Activated T-helper 1 cell treated with anti-CD3 and anti-CD28 coated beads, Interleukin-2, amount 50 U/mL, for 16 hours (primary cell): ENCODE measurements around the gene CCDC122.

Source experiments
- DNase-seq, 2 donors: peaks; one replicate each; pipeline ENCODE4 v3.0.0-alpha.2; 2020; ENCODE audit warnings: low read depth in 1 of 2, low spot score in 1 of 2

The CCDC122 gene

DNA sequence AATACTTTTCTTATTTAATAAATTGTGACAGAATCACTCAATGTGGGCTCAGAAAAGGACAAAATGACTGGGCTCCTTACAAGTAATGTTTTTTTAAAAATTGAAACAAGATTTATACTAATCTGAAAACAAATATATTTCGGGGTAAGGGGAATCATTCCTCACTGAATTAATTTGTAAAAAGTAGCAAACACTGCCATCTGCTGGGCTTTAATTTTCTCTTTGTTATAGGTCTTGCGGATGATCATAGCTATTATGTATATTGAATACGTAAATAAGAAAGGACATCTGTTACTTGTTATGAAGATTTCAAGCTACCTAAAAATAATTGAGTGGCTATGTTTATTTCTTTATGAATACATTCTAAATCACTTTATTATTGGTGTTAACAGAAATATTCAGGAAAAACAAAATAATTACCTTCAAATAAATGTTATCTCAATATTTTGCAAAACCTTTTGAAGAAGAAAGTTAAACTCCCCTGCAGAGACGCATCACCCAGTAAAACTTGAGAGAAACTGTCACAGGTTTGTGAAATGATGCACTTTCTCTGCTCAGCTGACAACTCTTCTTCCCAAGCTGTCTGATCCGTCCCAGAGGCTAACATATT lies 75.0 kb downstream of the CCDC122 start:
- DNase-seq, result no peak

DNA sequence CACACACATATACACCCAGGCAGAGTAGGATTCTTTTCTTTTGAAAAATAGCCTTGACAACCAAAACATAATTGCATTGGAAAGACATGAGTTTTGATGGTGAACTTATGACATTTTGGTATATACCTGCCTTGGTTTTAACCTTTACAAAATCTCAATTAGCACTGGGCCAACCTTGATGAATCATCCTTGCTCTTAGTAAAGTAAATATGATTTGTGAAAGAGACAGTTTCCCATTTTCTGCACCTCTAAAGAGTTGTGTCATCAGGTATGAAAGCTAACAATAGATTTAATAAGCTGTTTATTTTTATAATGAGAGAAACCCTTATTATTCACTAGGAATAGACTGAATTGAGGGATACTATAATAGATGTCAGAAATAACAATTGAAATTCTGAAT lies 77.0 kb downstream of the CCDC122 start:
- no peak for DNase-seq

DNA sequence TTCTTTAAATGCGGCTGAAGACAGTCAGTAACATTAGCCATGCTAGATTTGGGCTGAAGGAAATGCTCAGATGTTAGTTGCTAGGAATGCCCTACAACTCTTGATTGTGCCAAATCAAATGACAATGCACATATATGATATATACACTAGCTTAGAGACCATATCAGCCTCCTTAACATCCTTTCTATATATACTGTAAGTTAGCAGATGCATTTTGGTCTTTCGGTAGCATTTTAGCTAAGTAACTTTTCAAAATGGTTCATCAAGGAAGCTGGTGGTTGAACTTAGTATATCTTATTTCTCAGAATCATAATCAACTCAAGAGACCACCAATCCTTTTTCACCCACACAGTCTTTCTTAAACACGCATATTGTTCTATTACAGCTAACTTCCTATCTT lies 78.7 kb downstream of the CCDC122 start:
- DNase-seq, result no peak

DNA sequence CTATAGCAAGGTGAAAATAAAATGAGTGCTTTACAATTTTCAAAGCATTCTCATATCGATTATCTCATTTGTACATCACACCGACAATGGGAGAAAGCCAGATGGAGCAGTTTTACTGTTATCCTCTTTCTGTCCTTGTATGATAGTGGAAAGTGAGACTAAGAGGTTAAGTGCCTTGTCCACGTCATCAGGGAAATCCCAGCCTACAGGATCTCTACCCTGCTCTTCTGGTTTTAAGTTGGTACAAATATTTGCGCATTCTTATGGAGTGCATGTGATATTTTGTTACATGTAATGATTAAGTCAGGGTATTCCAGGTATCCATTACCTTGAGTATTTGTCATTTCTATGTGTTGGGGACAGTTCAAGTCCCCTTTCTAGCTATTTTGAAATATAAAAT lies 80.3 kb downstream of the CCDC122 start:
- DNase-seq, result no peak

DNA sequence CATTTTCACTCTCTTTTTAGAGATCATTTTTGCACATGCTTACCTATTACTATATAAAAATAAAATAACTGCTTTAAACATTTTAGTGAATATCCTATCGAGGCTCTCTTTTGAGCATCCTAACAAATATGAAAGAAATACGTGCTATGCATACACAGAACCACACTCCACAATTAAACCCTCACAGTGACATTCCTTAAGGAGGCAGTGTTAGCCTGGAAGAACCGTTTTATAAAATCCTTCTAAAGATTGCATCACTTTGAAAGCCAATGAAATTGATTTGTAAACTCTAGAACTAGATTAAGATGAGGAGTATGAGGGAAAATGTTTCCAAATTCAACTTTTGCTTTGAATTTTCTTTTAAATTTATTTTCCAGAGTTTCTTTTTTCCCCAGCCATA lies 81.7 kb downstream of the CCDC122 start:
- no peak for DNase-seq

DNA sequence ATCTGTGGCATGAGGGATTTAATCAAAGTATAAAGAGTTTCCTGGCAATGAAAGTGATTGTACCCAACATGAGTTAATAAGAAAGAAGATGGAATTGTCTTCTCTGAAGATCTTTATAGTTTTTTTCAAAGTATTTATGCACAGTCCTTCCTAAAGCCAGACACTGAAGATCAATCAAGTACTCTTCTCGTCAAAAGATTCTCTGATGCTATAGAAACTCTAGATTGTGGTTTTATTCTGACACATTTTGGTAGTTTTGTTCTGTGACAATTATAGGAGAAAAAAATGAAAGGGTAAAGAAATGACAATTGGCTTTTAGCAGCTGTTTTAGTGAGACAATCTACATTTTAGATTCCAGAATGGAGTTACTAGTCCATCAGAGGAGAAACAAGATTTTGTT lies 82.4 kb downstream of the CCDC122 start:
- no peak for DNase-seq

DNA sequence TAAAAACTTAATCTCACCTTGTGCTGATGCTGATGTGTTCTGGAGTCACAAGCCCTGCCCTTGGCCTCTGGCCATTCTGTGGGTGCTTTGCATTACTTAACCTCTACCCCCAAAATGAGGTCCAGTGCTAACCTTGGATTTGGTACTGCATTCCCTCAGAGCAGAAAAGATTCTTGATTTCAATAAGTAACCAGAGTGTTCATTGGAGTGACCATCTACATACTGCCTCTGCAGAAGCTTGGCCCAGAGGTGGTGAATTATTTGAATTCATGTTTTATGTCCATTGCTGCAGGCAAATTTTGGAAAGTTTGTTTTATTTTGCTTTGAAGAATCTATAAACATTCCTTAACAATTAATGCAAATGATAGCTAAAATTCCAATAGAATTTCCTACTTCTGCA lies 85.1 kb downstream of the CCDC122 start:
- DNase-seq, result no peak

DNA sequence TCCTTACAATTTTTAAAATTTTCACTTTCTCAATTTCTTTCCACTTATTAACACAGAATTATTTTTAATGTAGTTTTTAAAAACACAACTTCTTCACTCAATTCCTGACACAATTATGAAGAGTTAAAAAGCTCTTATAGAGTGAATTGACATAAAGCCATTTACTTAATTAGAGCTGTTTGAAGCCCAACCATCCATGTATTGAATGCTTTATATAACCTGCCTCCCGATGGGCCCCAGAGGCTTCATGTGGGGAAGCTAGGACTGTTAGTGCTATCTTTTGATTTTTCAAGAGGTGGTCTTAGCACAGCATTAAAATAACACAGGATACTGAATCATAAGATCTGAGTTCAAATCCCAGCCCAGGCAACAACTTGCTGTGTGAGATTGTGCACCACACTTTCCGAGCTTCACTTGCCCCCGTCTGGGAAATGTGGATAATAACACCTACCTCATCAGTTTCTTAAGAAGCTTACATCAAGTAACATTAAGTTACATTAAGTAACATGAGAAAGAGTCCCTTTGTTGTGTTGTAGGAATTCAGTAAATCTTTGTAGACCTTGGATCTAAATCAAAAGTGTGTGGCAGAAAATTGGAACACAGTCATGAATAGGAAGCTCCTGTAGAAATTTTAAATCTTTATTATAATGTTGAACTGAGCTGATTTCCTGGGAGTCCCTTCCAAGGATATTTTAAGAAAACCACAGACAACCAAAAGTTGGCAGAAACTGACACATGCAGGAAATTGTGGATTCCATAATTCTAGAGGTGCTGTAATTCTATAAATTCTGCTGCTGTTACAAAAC lies 87.3 kb downstream of the CCDC122 start:
- DNase-seq, result no peak

DNA sequence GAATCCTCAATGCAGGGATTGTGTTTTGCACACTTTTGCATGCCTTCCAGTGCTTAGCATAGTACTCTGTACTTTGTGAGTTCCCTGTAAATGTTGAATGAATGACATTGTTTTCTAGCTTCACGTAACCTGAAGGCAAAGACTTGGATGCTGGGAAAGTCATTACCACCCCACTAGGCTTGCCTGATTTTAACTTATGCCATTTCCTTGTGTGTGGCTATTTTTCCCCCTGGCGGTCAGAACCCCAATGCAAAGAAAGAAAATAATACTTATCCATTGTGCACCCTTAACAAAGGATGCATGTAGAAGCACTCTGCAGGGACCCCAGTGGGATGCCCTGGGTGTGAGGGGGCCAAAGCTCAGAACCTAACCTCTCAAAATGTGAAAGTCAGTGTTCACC lies 91.5 kb downstream of the CCDC122 start:
- no peak for DNase-seq

DNA sequence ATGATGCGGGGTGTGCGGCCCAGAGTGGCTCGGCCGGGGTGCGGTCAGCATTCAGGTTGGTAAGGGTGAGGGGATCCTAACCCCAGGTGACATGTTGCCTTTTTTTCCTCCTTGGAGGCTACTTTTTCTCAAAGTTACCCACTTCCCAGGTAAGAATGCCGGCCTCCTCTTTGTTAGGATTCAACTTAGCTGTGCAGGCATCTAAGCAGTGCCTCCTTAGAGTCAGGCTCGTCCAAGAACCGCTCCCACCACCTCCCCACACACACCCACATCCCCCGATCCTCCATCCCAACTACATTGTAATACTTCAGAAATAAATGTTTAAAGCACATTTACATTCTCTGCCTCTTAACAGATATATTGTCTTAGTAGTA lies 92.0 kb downstream of the CCDC122 start:
- DNase-seq, result no peak

DNA sequence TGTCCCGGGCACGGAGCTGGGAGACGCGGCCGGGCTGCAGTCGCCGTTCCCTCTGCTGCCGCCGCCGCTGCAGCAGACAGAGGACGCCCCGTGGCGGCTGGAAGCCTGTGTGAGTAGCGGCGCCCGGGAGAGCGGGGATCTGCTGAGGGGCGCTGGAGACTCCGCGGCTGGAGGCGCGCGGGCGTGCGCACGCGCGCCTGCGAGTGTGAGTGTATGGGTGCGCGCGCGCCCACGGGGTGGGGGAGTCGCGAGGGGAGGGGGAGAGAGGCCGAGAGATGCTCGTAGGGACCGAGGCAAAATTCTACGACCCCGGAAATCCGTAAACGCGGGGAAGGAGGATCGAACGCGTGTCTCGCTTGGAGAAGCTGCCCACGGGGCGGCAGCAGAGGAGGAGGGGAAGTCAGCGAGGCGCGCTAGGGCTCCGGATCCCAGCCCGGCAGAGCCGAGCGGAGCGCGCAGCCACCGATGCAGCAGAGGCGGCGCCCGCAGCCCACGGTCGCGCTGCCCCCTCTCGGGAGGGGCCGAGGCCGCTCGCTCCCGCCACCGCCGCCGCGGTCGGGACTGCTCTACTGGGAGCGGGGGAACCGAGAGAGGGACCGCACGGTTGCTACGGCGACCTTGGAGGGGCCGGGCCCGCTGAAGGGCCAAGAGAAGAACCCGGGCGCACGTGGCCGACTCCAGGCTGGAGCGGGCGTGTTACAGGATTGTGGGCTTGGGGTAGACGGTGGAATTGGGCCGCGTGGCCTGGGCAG lies 92.6 kb downstream of the CCDC122 start, which contains the start of gene ENOX1:
Gene ENOX1, minus strand, starts transcription at position 207 of the 752 bp plus-strand sequence.
- DNase-seq, result no peak

DNA sequence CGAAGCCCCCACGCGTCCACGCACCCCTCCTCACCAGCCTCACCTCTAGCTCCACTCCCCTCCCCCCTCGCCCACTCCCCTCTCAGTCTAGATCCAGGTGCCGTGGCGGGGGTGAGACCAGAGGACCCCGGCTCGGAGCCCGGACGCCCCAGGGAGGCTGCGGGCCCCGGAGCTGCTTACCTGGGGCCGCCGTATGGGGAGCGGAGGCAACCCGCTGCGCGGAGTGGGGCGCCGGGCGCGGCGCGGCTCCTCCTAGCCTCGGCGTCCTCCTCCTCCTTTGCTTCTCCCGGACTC lies 93.1 kb downstream of the CCDC122 start:
- no peak for DNase-seq
